GM19468 (cell line): ENCODE results near the gene CFAP70.
A peak's percentile ranks its signal among the peaks of the same experiment; 100 is the strongest.
"Not testable (repeated sequence)": the region's sequence is repeated elsewhere in the genome, so short reads cannot be mapped to it uniquely, and the experiment has no call there.

Experiments used
- ATAC-seq: cut with Tn5 transposase; IDR thresholded peaks from one replicate; pipeline ENCODE4 v1.9.1; 2021; ENCODE audit warnings: mild to moderate bottlenecking, moderate library complexity, moderate number of reproducible peaks; ENCODE audit not compliant: unreplicated experiment; ENCODE audit errors: extremely low read depth

CFAP70 gene

GRCh38 chr10:73358331-73359279, at the start of gene CFAP70:
CFAP70 (minus strand) TSS chr10:73358864; CDS start chr10:73354796, 4,068 bp downstream.
- peak; percentile 28 for ATAC-seq

DNA sequence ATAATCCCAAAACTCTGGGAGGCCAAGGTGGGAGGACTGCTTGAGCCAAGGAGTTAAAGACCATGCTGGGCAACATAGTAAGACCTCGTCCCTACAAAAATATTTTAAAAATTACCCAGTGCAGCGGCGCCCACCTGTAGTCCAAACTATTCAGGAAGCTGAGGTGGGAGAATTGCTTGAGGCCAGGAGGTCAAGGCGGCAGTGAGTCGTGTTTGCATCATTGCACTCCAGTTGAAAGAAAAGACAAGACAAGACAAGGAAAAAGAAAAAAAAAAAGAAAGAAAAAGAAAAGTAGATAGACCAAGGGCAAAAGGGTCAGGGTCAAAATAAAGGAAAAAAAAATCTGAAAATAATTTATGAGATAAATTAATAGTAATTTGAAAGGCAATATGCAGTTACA, 49.4 kb upstream of the CFAP70 start:
- ATAC-seq = no peak

DNA sequence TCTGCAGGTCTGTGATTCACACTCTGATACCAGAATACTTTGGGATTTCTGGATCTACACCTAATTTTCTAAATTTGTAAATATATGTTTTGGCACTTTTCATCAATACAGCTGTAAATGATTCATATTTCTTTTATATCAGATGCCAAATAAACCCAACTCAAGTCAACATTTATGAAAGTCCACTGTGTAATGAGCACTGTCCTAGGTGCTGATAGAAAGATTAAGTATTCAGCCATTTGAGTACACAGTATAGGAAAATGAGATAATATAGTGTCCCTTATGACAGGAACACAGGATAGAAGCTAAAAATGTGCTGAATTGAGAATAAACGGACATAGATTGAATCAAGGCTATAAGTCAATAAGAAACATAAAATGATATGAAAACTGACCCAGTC, 48.8 kb upstream of the CFAP70 start:
- no peak for ATAC-seq

- ATAC-seq = no peak
Observed at GRCh38 chr10:73406846-73407245, 48.2 kb upstream of the CFAP70 start.

DNA sequence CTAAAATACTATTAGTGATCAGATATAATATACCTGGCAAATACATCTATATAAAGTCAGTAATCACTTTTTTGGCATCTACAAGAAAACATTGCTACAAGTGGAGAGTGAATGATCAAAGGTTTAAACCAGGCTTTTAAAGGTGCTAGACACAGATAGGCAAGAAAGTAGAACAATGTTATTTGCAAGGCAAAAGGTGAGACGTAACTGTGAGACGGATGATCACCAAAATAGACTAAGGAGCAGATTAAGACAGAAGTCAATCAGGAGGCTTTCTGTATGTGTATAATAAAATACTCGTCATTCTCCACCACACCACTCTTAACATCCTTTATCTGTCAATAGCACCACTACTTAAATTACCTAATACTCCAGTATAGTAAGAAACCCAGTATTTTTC, 46.9 kb upstream of the CFAP70 start:
- no peak for ATAC-seq

- ATAC-seq = no peak
Observed at GRCh38 chr10:73404690-73405089, 46.0 kb upstream of the CFAP70 start.

- no peak for ATAC-seq
Observed at GRCh38 chr10:73401636-73402035, 43.0 kb upstream of the CFAP70 start.

DNA sequence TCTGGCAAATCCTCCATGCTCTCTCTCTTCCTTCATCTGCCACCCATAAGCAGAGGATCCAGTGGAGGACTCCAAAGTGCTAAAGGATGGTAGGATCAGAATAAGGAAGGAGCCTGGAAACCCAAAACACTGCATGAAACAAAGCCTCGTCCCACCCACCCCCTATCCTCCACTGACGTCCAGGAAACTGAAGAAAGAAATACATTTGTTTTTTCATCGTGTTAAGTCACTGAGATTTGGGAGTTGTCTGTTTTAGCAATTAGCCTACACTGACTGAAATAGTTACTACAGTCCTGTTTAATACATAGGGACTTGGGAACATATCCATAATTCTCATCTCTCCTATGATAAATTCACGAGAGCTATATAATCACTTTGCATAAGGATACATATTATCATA, 40.4 kb upstream of the CFAP70 start:
- ATAC-seq = no peak

DNA sequence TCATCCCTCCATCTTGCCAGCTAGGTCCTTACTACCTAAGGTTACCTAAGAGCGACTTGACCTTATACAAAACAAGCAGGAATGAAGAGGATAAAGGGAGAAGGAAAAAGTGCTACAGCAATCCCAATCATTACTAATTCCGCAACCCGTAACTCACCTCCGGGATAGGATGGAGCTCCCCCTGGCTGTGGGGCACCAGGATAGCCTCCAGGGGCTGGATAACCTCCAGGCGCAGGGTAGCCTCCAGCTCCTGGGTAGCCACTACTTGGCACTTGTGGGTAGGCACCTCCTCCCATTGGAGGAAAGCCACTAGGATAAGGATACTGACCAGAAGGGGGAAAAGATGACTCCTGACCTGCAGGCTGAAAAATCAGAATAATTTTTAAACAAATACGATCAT, 39.4 kb upstream of the CFAP70 start:
- ATAC-seq = no peak

GRCh38 chr10:73394325-73394724, 35.7 kb upstream of the CFAP70 start:
- ATAC-seq = not testable (repeated sequence)

- no peak for ATAC-seq
Observed at GRCh38 chr10:73388228-73388627, 29.6 kb upstream of the CFAP70 start.

DNA sequence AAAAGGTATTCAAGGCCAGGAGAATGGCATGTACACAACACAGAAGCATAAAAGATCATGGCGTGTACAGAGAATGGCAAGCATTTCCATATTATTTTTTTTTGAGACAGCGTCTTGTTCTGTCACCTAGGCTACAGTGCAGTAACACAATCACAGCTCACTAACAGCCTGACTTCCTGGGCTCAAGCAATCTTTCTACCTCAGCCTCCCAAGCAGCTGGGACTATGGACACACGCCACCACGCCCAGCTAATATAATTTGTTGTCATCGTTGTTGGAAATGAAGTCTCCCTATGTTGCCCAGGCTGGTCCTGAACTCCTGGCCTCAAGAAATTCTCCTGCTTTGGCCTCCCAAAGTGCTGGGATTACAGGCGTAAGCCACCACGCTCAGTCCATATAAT, 27.9 kb upstream of the CFAP70 start:
- no peak for ATAC-seq

DNA sequence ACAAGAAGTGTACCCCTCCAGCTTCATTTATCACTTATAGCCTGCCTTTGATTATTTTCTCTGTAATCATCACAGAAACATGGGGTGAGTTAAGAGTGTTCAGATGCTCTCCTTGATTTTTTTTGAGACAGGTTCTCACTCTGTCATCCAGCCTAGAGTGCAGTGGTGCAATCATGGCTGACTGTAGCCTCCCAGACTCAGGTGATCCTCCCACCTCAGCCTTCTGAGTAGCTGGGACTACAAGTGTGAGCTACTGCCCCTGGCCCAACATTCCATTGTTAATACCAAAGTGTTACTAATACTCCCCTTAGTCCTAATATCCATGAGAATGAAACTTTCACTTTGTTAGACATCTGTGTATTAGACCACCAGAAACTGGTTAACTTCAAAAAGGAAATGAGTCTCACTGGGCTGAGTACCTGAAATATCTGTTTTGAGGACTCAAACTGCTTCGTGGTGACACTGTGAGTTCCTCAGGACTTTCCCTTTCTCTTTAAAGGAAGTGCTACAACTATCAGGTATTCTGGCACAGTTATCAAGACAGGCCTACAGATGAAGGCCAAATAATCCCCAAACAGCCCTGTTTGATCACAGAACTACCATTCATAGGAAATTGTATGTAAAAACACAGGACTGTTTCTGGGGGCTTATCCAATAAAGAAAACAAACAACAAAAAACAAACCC, 20.5 kb upstream of the CFAP70 start:
- ATAC-seq = no peak

DNA sequence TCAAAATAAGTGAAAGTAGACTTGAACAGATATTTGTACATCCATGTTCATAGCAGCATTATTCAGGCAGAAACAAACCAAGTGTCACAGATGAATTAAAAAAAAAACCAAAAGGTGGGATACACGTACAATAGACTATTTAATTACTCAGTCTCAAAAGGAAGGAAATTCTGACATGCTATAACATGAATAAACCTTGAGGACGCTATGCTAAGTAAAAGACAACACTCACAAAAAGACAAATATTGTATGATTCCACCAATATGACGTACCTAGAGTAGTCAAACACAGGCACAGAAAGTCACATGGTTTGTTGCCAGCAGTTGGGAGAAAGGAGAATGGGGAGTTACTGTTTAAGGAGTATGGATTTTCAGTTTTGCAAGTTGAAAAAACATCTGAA, 18.0 kb upstream of the CFAP70 start:
- ATAC-seq = no peak

GRCh38 chr10:73368238-73368637, 9.6 kb upstream of the CFAP70 start:
- no peak for ATAC-seq

DNA sequence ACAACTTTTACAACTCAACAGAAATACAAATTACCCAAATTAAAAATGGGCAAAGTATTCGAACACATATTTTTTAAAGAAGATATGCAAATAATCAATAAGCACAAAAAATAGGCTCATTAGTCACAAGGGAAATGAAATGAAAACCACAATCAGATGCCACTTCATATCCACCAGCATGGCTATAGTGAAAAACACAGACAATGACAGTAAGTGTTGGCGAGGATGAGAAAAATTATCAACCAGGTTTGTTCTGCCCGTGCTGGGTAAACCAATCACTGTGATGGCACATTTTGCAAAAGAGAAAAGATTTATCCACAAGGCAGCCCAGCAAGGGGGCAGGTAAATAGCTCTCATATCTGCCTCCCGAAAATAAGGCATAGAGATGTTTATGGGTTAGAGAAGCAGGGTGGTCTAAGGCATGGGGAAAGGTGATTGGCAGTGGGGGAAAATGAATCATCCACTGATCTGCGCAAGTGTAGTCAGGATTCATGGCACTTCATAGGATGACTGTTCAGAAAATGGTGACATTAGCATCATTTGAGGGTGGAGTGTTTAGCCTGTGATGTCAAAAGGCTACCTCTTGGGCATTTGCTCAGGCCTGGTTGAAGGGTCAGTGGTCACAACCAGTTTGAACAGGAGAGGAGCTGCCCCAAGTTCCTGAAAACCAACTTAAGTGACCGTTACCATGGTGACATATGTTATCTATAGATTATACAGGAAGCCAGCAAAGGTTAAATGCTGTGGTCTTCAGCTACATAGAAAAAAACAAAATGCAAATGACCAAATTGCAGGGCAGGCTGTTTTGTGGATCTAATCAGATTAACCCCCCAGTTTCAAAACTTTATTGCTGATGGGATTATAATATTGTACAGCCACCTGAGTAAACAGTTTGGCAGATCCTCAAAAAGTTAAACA, 8.0 kb upstream of the CFAP70 start:
- no peak for ATAC-seq

GRCh38 chr10:73364964-73365363, 6.3 kb upstream of the CFAP70 start:
- no peak for ATAC-seq

DNA sequence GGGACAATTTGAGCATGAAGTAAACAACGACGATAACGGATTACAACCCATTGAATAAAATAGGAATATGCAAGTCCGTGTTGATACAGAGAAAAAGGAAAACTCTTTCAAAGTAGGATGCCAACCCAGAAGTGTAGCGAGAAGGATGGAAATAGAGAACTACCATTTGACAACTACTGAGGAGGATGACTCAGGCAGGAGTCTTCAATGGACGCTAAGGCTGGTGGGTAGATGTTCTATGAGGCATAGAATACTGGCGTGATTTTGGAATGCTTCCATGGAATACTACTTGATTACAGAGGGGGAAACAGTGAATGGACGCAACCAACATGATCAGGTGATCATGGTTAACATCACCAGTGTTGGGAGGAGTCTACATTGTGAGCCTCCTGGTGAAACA, 828 bp upstream of the CFAP70 start:
- no peak for ATAC-seq

DNA sequence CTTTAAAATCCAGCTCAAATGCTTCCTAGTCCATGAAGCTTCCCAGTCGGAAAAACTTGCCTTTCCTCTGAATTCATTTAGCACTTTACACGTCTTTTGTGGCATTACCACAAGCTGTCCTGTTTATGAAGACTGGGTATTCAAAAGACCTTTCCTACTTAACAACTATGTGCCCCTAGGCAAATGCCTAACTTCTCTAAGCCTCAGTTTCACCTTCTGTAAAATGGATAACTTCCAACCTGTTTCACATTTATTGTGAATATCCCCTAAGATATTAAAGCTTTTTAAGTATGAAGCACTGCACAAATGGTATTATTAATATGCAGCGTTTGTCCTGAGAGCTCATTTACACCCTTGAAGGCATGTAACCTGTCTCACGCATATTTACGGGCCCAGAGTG, 843 bp downstream of the CFAP70 start:
- no peak for ATAC-seq

- ATAC-seq = no peak
Observed at GRCh38 chr10:73357166-73357565, 1.5 kb downstream of the CFAP70 start.
